HG03039 (cell line): ENCODE results near the gene TNFRSF21.
"Not testable (repeated sequence)": the region's sequence is repeated elsewhere in the genome, so short reads cannot be mapped to it uniquely, and the experiment has no call there.

Source experiments
- ATAC-seq: cut with Tn5 transposase; IDR thresholded peaks from one replicate; pipeline ENCODE4 v1.9.1; 2021; ENCODE audit warnings: mild to moderate bottlenecking, moderate library complexity; ENCODE audit not compliant: unreplicated experiment

TNFRSF21 gene

DNA sequence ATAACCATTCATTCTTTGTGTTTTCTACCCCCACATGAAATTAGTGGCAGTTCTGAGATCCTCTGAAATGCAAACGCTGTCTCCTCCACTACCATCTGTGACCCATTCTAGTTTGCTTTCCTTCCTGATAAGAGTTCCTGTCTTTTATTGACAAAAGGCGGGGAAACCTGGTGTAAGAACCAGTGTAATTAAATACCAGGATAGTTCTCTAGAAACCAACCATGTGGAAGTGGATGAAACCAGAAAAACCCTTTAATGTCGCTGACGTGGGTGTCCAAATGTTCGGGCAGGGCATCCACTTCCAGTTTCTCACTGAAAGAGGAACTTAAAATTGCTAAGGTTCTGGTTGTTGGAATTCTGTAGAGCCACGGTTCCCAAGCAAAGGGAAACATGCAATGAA lies 79.1 kb downstream of the TNFRSF21 start:
- ATAC-seq: no peak

DNA sequence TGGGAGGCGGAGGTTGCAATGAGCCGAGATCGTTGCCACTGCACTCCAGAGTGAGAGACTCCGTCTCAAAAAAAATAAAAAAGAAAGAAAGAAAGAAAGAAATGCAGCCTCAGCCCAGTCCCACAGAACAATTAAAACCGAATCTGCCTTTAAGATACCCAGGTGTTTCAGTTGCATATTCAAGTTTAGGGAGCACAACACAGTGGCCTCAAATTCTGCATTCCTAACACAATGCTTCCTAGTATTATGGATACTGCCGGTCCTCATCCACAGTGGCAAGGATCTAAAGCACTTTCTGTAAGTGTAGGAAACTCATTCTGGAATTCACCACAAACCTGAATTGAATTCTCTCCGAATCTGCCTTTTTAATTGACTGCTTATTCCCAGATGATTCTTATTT lies 80.5 kb downstream of the TNFRSF21 start:
- ATAC-seq: no peak

DNA sequence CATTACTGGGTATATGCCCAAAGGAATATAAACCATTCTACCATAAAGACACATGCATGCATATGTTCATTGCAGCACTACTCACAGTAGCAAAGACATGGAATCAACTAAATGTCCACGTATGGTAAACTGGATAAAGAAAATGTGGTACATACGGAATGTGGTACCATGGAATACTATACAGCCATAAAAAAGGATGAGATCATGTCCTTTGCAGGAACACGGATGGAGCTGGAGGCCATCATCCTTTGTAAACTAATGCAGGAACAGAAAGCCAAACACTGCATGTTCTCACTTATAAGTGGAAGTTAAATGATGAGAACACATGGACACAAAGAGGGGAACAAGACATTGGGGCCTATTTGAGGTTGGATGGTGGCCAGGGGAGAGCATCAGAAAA lies 81.6 kb downstream of the TNFRSF21 start:
- not testable (repeated sequence) for ATAC-seq

DNA sequence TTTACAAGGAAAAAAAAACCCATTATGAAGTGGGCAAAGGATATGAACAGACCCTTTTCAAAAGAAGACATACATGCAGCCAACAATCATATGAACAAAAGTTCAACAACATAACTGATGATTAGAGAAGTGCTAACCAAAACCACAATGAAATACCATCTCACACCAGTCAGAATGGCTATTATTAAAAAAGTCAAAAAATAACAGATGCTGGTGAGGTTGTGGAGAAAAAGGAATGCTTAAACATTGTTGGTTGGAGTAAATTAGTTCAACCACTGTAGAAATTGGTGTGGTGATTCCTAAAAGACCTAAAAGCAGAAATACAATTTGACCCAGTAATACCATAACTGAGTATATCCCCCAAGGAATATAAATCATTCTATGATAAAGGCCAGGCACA lies 86.5 kb downstream of the TNFRSF21 start:
- ATAC-seq: not testable (repeated sequence)

DNA sequence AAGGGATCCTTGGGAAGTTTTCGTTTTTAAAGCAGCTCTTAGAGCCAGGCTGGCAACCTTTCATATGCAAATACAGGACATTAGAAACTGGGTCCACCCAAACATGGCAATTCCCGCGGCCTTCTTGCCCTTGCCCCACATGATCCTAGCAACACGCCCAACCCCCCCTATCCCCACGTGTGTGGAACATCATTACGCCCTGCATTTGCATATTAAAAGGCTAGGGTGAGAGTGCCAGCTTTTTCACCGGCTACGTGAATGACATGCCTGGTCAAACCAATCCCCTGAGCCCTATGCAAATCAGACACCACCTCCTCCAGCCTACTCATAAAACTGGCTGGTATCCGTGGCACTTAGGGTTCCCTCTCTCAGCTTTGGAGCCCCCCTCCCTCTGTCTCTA lies 88.1 kb downstream of the TNFRSF21 start:
- no peak for ATAC-seq

DNA sequence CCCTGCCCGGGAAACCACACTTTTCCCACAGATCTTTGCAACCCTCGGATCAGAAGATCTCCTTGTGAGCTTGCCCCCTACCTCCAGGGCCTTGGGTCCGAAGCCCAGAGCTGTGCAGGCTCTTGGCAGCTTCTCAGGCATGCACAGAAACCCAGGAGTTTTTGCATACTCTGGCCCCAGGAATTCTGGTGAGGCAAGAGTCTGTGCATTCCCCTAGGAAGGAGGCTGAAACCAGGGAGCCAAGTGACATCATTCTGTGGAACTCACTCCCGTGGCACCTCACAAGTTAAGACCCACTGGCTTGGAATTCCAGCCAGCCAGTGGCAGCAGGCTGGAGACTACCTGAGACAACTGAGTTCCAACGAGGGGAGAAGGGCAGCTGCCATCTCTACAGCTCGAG lies 100.1 kb downstream of the TNFRSF21 start:
- no peak for ATAC-seq

DNA sequence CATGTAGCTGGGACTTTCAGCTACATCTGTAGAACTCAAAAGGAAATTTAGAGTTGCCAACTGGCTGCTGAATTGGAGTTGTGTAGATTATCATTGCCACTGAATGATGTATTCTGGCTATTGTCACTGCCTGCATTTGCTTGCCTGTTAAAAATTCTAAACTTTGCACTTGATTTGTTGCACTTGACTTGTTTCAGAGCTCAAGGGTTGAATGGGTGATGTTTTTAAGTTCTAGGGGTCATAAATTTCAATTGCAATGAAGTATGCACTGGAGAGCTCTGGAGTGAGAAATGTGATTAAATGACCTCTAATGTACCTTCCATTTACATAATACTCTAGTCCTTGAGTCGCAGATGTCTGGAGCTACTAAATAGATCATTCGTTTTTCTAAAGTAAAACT lies 102.4 kb downstream of the TNFRSF21 start:
- no peak for ATAC-seq

DNA sequence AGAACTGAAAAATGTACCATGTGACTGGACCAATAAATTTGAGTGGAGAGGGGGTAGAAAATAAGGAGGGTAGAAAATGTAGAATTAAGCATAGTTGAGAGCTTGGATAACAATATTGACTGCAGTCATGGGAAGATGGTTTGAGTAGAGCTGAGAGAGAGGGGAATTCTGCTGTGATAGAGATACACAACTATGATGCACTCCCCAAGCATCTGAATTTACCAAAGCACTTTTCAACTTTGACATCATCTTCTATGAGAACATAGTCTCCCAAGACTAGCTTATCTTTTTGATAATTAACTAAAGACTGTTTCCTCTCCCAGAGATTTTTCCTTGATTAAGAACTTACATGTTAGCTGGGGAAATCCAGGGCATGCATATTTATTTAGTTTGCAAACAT lies 103.1 kb downstream of the TNFRSF21 start:
- ATAC-seq: no peak

DNA sequence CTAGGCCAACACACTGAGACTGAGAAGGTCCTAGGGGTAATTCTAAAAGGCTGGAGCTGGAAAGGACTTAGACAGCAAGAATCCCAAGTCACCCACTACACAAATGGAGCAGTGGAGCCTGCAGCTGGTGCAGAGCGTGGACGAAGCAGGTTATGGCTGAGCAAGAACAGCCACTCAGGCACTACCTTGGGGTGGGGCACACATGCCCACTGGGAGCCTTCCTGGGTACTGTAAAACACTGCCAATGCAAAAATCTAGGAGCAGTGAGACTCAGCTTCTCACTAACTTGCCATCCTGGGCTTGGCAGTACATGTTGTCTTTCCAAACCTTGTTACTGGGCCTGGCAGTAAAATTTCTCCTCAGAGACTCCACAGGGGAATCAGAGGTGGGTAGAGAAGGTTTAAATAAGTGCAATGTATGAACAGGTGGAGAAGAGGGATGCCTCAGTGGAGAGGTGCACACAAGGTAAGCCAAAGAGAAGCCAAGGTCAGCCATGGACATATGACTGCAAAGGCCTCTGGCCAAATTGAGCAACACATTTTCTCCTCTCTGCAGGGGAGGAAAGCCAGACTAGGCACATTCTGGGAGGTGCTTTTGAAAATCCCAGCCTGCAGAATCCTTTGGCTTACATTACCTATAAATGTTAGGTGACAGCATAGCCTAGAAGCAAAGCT lies 105.6 kb downstream of the TNFRSF21 start:
- no peak for ATAC-seq

DNA sequence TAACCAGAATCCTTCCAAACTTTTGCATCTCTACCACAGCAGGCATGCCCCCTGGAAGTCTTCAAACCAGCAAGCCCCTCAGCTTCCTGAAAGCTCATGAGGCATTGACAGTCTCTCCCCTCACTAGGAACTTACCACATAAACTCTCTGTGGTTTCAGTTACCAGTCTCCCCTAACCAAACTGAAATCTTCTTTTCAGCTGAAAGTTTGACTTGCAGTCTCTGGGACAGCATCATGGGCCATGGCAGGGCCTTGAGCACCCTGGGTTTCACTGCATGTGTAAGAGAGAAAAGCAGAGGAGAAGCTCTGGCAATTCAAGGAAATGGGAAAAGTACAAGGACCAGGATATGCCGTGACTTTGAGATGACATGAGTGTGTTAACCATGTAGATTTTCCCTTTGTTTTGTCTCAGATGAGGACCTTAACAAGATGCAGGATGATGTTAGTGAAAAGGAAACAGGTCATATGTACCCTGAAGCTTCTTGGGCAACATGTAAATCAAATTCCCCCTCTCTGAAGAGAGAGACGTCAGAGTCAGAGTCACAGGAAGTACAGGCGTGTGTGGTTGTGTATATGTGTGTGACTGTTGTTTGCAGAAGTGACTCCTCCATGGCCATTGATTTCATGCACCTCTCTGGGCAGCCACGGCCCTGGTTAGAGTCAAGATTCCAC lies 106.3 kb downstream of the TNFRSF21 start:
- peak; percentile 79 for ATAC-seq

DNA sequence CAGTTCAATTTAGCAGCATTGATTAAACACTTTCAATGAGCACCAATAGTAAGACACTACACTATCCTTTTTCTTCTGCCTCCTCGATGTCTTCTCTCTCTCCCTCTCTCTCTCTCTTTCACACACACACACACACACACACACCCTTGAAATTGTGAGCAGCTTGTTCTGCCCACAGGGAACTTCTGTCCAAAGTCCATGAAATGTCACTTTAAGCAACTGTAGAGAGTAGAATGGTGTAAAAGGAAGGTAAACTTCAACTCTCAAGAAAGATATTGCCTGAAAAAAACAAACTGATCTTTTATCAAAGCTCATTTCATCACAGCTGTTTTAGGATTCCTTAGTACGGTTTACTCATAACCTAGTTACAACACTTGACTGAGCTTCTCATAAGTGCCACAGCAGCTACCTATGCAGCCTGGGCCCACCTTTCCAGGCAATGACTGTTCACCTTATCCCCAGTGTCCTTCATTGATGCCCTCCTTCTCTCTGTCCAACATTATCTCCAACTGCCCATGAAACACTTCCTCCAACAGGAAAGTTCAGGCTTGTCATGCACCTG lies 107.0 kb downstream of the TNFRSF21 start:
- peak; percentile 6 for ATAC-seq

DNA sequence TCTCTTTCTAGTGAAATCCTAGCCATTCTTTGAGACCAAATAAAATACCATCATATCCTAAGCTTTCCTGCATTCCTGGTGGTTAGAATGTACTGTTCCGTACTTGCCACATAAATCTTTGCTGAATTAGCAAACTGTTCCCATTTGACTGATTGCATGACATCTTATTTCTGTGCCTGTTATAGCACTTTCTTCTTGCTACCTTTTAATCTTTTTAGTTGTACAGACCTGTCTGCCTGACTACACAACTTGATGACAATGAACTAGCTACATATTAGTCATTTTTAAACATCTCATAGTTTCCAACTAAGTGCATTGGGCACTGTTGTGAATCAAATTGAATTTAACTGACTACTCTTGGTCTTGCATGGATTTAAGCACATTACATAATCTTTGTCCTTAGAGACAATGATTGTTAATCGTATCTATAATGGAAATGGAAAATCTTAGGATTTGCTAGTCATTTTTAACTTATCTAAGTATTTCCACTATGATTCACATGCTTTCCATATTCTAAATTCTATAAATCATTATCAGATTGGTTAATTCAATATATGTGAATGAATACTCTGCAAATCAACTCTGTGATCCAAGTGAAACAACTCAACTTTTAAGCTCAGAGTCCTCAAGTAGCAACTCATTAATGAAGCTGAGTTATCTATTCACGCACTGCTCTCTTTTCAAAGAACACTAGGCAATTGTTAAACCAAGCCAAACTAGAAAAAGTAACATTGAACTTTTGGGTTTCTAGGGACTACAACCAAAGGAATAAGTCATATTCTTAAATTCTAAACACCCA lies 109.0 kb downstream of the TNFRSF21 start:
- no peak for ATAC-seq

DNA sequence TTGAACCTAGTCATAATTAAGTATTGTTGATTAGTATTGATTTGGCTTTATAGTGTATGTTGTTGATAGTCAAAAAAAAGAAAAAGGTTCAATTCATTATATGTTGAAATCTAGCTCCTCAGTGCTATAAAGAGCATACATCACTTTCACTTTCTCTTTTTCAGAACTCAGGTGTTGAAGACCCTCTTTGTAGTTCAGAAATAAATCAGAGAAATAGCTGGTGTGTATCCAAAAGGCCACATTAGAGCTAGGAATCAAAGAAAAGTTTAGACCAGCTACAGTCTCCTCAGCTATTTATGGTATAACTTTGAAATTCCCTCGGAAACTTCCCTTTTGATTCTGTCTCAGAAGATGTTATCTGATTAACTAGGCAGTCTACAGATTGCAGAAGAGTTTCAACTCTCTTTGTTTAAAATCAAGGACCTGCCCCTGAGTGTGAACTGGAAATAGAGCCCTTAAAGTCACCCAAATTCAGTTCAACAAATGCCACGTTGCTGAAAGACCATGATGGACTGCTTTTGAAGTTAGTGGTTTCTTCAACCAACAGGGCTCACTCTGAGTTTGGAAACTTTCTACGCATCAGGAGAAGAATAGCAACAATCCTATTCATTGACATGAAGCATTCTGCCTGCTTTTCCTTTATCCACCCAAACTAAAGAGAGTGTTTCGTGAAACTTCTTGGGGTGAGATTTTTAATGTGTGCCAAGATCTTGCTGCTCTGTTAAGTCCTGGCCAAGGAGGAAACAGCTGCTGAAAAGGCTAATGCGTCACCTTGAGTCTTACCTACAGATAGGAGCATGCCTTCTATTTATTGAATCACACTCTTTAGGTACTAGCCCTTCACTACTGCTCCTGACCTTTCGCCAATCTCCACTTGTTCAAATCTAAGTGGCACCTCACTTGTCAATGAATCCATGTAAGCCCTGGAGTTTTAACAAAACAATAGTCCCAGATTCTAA lies 111.7 kb downstream of the TNFRSF21 start:
- no peak for ATAC-seq

DNA sequence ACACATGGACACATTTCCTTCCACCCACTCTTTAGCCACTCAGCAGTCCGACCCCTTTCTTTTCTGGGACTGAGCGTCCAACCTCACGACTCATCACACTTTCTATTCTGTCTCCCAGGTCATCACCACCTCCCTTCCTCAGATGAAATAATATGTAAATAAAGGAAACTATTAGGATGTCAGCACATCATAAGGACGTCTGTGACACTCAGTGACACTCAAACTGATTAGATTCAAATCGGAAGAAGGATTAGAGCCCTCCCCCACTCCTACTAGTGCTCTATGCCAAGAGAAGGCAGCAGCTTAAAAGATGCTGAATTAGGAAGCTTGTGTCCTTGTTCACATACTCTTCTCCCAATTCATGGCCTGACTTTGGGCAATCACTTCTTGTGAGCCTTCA lies 113.6 kb downstream of the TNFRSF21 start:
- ATAC-seq: no peak

DNA sequence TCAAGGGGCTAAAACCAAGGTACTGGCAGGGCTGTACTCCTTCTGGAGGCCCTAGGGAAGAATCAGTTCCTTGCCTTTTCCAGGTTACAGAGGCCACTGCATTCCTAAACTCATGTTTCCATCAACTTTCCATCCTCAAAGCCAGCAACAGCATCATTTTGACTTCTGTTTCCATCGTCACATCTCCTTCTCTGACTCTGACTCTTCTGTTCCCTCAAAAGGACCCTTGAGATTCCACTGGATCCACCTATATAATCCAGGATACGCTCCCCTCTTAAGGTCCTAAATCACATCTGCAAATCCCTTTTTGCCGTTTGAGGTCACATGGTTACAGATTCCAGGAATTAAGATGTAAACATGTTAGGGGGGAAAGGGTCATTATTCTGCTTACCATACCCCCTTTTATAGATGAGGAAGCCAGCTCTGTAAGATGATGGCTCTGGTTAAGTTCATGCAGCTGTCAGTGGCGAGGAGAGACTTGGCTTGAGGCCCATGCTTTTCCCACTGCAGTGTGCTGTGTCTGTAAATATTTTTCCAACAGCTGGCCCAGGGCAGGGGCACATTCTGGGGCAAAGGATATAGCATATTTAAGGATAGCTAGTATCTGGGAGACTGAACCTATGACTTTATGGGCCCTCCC lies 114.6 kb downstream of the TNFRSF21 start:
- ATAC-seq: no peak

DNA sequence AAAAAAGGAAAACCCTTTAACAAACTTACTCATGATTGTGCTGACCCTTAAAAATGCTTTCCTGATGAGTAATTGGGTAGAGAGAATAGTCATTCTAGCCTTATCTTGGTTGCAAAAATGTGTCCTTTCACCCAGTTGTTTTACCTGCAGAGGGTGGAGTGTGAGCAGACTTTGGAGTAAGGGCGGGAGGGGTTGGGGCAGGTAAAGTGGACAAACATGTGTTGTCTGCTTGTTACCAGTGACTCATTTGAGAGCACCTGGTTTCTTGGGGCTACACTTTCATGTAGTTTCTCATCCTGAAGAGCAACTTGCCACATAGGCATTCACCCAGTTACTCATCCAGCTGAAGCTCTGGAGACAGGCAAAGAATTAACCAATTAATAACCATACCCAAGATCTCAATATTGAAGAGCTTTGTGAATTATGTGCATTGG lies 121.1 kb downstream of the TNFRSF21 start:
- ATAC-seq: no peak

DNA sequence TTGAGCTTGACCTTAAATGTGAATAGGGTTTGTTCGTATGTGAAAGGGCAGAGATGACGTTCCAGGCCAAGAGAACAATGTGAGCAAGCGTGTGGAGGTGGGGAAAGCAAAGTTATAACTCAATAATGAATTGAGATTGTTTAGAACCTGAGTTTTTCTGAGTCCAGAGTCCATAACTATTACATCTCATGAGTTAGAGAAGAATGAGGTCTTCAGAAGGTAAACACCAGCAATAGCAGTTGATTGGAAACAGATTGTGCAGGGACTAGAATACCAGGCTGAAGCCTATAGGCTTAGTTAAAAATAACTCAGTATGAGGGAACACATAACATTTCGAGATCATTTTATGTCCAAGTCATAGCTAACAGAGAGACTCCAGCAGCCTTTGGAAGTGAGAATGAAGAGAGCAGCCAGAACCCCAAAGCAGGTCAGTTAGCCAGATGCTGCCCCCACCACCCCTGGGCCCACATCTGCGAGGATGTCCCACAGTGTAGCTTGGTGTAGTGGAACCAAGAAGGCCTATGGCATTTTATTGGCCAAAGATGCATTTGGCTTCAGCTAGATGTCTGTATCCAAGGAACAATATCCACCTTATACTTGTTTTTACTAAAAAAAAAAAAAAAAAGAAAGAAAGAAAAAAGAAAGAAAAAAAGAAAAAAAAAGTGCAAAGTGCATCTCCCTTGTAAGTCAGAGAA lies 121.7 kb downstream of the TNFRSF21 start:
- ATAC-seq: no peak

DNA sequence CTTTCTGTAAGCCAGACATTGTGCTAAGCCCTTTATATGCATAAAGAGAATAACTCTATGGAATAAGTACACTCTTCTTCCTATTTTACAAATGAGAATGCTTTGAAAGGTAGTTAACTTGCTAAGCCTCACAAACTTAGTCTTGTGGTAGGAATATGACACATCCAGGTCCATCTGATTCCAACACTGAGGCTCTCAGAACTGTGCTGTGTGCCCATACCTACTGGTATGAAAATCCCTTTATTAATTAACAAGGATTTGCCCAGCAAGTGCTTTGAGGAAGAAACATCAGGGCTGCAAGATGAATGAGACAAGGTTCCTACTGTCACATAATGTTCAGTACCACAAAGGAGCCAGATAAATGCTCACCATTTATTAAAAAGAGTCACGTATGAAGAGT lies 122.6 kb downstream of the TNFRSF21 start:
- ATAC-seq: no peak

DNA sequence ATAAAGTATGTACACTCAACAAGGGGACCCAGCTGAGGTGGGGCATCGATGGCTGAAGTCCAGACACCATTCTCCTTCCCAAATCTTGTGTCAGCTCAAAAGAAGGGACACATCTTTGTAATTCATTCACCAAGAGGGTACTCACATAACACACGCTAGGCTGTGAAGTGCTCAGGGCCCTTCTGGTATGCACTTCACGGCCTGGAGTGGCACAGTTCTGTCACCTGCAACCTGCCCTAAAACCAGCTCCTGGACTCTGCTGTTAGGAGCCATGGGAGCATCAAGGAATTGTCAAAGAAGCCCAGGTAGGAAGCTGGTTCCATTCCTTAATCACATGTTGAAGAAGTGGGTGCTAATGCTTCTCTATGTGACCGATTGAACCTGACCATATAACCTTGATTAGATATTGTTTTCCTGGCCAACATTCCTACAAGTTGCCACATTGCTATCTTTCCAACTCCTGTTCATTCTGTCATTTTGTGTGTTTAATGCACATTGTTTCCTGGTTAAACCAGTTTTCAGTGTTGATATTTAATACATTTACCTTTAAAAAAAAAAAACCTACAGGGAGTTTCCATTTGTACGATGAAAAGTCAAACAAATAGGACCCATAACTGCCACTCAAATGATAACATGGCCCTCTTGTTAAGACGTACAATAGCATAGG lies 127.3 kb downstream of the TNFRSF21 start:
- ATAC-seq: no peak
